Keratinocyte (primary cell): Measurements from ENCODE around the gene PTGR3. TPM values are rescaled to one million over a fixed set of nuclear protein-coding genes. Genes with fewer than 3 reads are reported as not detected.

Experiments
- DNase-seq: peaks from one replicate; pipeline ENCODE4 v3.0.0-alpha.2; 2011; ENCODE audit warnings: low read depth, missing footprints, low spot score
- FAIRE-seq: peaks from 2 replicates; lab custom pipeline; 2011; peaks lifted over from hg19 to GRCh38; lab: Jason Lieb, UNC
- H2AFZ ChIP-seq: 2 replicates; pipeline ENCODE4 v1.6.0; 2012; ENCODE audit warnings: low read length, control low read depth, inconsistent platforms; ENCODE audit not compliant: control insufficient read depth
- H3K27ac ChIP-seq: 2 replicates; pipeline ENCODE4 v1.5.1; 2011; ENCODE audit warnings: low read length; ENCODE audit not compliant: control insufficient read depth, insufficient read depth
- H3K27me3 ChIP-seq: 3 replicates; pipeline ENCODE4 v1.6.0; 2011; ENCODE audit warnings: low read length; ENCODE audit not compliant: control insufficient read depth, insufficient read depth; ENCODE audit errors: extremely low read depth
- H3K36me3 ChIP-seq, 2 experiments: 2 replicates in 1 of 2; 3 replicates in 1 of 2; pipeline ENCODE4 v1.5.1; 2011; ENCODE audit warnings: low read length in 2 of 2, mild to moderate bottlenecking in 1 of 2; ENCODE audit not compliant: control insufficient read depth in 2 of 2, insufficient read depth in 2 of 2; ENCODE audit errors: extremely low read depth in 1 of 2
- H3K4me1 ChIP-seq: 3 replicates; pipeline ENCODE4 v1.5.1; 2011; ENCODE audit warnings: low read length; ENCODE audit not compliant: control insufficient read depth, insufficient read depth; ENCODE audit errors: extremely low read depth
- H3K4me2 ChIP-seq: 3 replicates; pipeline ENCODE4 v1.6.0; 2011; ENCODE audit warnings: low read depth, low read length; ENCODE audit not compliant: control insufficient read depth, insufficient read depth; ENCODE audit errors: extremely low read depth
- H3K4me3 ChIP-seq, 3 experiments: fragments of 200-600 bp in 1 of 3; sonication (generic) in 1 of 3; 2 replicates in 2 of 3; 3 replicates in 1 of 3; pipeline ENCODE4 v1.5.1; 2011 to 2016; ENCODE audit warnings: low read length in 3 of 3, mild to moderate bottlenecking in 3 of 3, control low read depth in 2 of 3, inconsistent platforms in 1 of 3, low read depth in 1 of 3, mixed read lengths in 1 of 3, mixed run types in 1 of 3, moderate library complexity in 1 of 3; ENCODE audit not compliant: control insufficient read depth in 2 of 3, insufficient read depth in 2 of 3; ENCODE audit errors: extremely low read depth in 1 of 3
- H3K79me2 ChIP-seq: 2 replicates; pipeline ENCODE4 v1.6.0; 2012; ENCODE audit warnings: low read length; ENCODE audit not compliant: control insufficient read depth, insufficient read depth
- H3K9ac ChIP-seq: 3 replicates; pipeline ENCODE4 v1.6.0; 2011; ENCODE audit warnings: low read length; ENCODE audit not compliant: control insufficient read depth, insufficient read depth; ENCODE audit errors: extremely low read depth
- H3K9me1 ChIP-seq: 3 replicates; pipeline ENCODE4 v1.6.0; 2011; ENCODE audit warnings: low read length; ENCODE audit not compliant: control insufficient read depth, insufficient read depth; ENCODE audit errors: extremely low read depth
- H3K9me3 ChIP-seq: 2 replicates; pipeline ENCODE4 v1.5.1; 2012; ENCODE audit warnings: low read depth, low read length; ENCODE audit not compliant: control insufficient read depth
- H4K20me1 ChIP-seq: 3 replicates; pipeline ENCODE4 v1.6.0; 2011; ENCODE audit warnings: low read length; ENCODE audit not compliant: control insufficient read depth, insufficient read depth; ENCODE audit errors: extremely low read depth
- EZH2 ChIP-seq: IDR thresholded peaks from one replicate; pipeline ENCODE4 v1.6.1; 2012; ENCODE audit warnings: inconsistent platforms, mild to moderate bottlenecking, low read length, moderate library complexity
- dilution Hi-C: fragments of 300-500 bp; cut with MboI; formaldehyde crosslinking; loops from one replicate; pipeline ENCODE4 v1.7.0; 2020; ENCODE audit warnings: low sequenced_read_pairs; ENCODE audit not compliant: extremely low pct_ligation_motif_present
- polyA plus RNA-seq, 5 experiments: library from polyadenylated mRNA; depleted of rRNA in 3 of 5; stranded (reverse) in 3 of 5; stranded (forward) in 1 of 5; unstranded in 1 of 5; fragments of >200 nt; gene quantifications; 1 replicate in 1 of 5; 2 replicates in 3 of 5; 3 replicates in 1 of 5; pipeline versions ENCODE4 v1.2.1 to v1.2.3, GENCODE V29; 2011 to 2012; ENCODE audit warnings: missing spikeins in 2 of 5, low read depth in 1 of 5, low replicate concordance in 1 of 5
- TF ChIP-seq, protein P1 (sequence below), 3 experiments: IDR thresholded peaks in 1 of 3; conservative IDR thresholded peaks in 1 of 3; optimal IDR thresholded peaks in 1 of 3; 2 replicates in 2 of 3; 3 replicates in 1 of 3; pipeline versions ENCODE3 to v1.5.1; 2011; ENCODE audit warnings: low read length in 3 of 3, mild to moderate bottlenecking in 3 of 3, moderate library complexity in 2 of 3, control low read depth in 1 of 3, inconsistent platforms in 1 of 3; ENCODE audit not compliant: insufficient read depth in 2 of 3; ENCODE audit errors: extremely low read depth in 1 of 3

Gene PTGR3
- polyA plus RNA-seq, 1 donor (not counting 4 experiments of a cell fraction or from before 2014, with no cell fraction given): 25.2 TPM

- H3K27ac ChIP-seq: no peak overlapping the region
- no peak for DNase-seq
- no peak for TF ChIP-seq EZH2
- TF ChIP-seq, protein P1, sequence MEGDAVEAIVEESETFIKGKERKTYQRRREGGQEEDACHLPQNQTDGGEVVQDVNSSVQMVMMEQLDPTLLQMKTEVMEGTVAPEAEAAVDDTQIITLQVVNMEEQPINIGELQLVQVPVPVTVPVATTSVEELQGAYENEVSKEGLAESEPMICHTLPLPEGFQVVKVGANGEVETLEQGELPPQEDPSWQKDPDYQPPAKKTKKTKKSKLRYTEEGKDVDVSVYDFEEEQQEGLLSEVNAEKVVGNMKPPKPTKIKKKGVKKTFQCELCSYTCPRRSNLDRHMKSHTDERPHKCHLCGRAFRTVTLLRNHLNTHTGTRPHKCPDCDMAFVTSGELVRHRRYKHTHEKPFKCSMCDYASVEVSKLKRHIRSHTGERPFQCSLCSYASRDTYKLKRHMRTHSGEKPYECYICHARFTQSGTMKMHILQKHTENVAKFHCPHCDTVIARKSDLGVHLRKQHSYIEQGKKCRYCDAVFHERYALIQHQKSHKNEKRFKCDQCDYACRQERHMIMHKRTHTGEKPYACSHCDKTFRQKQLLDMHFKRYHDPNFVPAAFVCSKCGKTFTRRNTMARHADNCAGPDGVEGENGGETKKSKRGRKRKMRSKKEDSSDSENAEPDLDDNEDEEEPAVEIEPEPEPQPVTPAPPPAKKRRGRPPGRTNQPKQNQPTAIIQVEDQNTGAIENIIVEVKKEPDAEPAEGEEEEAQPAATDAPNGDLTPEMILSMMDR (optimal IDR thresholded peaks at IDR 0.05 in 1 of 3, IDR thresholded peaks at IDR 0.05 in 1 of 3, conservative IDR thresholded peaks at IDR 0.05 in 1 of 3; ENCODE audit: extremely low read depth in 1 of 3, insufficient read depth in 2 of 3, low read length in 3 of 3): no peak
- H3K4me1 ChIP-seq: no peaks in the 10 kb centered on the region
- H3K79me2 ChIP-seq: no peaks in the 10 kb centered on the region
- no peaks in the 10 kb centered on the region for H3K36me3 ChIP-seq
- no peak overlapping the region for H3K4me2 ChIP-seq
- no peaks in the 10 kb centered on the region for H4K20me1 ChIP-seq
- no peak for FAIRE-seq
- dilution Hi-C loops: no loop called here
- no peaks in the 10 kb centered on the region for H3K9me3 ChIP-seq
- H2AFZ ChIP-seq: no peak overlapping the region
- no peak overlapping the region for H3K9ac ChIP-seq
- no peak overlapping the region for H3K4me3 ChIP-seq
- no peaks in the 10 kb centered on the region for H3K9me1 ChIP-seq
- no peaks in the 10 kb centered on the region for H3K27me3 ChIP-seq
Measured at GRCh38 chr18:75170916-75171315, 38.0 kb downstream of the PTGR3 start.

DNA sequence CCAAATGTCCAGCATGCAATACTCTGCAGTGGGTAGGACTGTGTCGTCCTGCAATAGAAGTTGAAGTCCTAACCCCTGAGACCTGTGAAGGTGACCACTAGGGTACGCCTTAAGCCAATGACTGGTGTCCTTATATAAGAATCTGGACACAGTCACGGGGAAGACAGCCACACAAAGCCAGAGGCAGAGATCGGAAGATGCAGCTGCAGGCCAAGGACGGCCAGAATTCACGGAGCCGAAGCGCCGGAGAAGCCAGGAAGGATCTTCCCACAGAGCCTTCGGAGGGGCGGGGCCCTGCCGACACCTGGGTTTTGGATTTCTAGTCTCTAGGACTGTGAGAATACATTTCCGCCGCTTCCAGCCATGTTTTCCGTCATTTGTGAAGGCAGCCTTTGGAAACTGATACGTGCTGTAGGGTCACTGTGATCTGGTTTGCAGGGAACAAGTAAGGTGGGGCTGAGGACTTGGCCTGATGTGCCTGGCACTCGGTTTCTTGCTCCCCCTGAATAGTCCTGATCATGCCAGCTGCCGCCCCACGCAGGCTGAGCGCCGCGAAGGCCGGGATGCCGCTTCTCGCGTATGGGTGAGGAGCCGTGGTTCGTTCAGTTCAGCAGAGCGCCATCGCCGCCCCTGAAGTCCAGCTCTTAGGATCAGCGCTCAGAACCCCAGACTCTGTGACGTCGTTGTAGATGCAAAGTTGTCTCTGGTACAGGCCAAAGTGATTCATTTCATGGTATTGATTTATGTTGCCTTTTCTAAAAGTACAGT lies 38.7 kb downstream of the PTGR3 start:
- Histone ChIP-seq H3K9me3 (no peaks in the 10 kb centered on the region), H3K4me1 (no peaks in the 10 kb centered on the region), H4K20me1 (no peaks in the 10 kb centered on the region), H3K9ac (no peak overlapping the region), H2AFZ (no peak overlapping the region), H3K27me3 (no peaks in the 10 kb centered on the region), H3K27ac (no peak overlapping the region), H3K36me3 (no peaks in the 10 kb centered on the region), H3K4me3 (no peak overlapping the region), H3K9me1 (no peaks in the 10 kb centered on the region), H3K79me2 (no peaks in the 10 kb centered on the region), H3K4me2 (no peak overlapping the region)
- no peak for DNase-seq
- no peak for FAIRE-seq
- TF ChIP-seq, protein P1 (optimal IDR thresholded peaks at IDR 0.05 in 1 of 3, IDR thresholded peaks at IDR 0.05 in 1 of 3, conservative IDR thresholded peaks at IDR 0.05 in 1 of 3; ENCODE audit: extremely low read depth in 1 of 3, insufficient read depth in 2 of 3, low read length in 3 of 3): no peak
- TF ChIP-seq EZH2: no peak
- dilution Hi-C loops: no loop called here
